Stimulated activated CD4-positive, alpha-beta T cell treated with anti-CD3 and anti-CD28 coated beads, Interleukin-12 subunit alpha, Interleukin-12 subunit beta, amount 100 ng/mL, for 48 hours (primary cell): Measurements from ENCODE around the gene UBE4B.
"Not testable (repeated sequence)": the region's sequence is repeated elsewhere in the genome, so short reads cannot be mapped to it uniquely, and the experiment has no call there.

ENCODE experiments used
- DNase-seq, 3 donors: peaks; one replicate each; pipeline ENCODE4 v3.0.0-alpha.2; 2020; ENCODE audit warnings: low read depth in 2 of 3, low spot score in 1 of 3

UBE4B gene

GRCh38 chr1:10208537-10208936, 175.8 kb downstream of the UBE4B start:
- DNase-seq: no peak

- DNase-seq: no peak
Measured at GRCh38 chr1:10209590-10209904, 176.8 kb downstream of the UBE4B start.

GRCh38 chr1:10209905-10210810, 177.4 kb downstream of the UBE4B start, which contains the start of gene KIF1B:
TSS of gene KIF1B (plus strand) at chr1:10210570. CDS start at chr1:10232329, 21,759 bp downstream.
- peak; percentile 91 to 96 (median 92) for DNase-seq

GRCh38 chr1:10210841-10211804, 178.4 kb downstream of the UBE4B start:
- DNase-seq: no peak

- no peak for DNase-seq
Measured at GRCh38 chr1:10211805-10212410, 179.2 kb downstream of the UBE4B start.

- no peak for DNase-seq
Measured at GRCh38 chr1:10212476-10212875, 179.7 kb downstream of the UBE4B start.

GRCh38 chr1:10213186-10213705, 180.5 kb downstream of the UBE4B start:
- DNase-seq: no peak

GRCh38 chr1:10216090-10216749, 183.5 kb downstream of the UBE4B start:
- DNase-seq: no peak

GRCh38 chr1:10217748-10218441, 185.1 kb downstream of the UBE4B start:
- no peak for DNase-seq

GRCh38 chr1:10220200-10220599, 187.4 kb downstream of the UBE4B start:
- DNase-seq: no peak

- DNase-seq: not testable (repeated sequence)
Measured at GRCh38 chr1:10220657-10221056, 187.9 kb downstream of the UBE4B start.

- no peak for DNase-seq
Measured at GRCh38 chr1:10225573-10225972, 192.8 kb downstream of the UBE4B start.

- DNase-seq: no peak
Measured at GRCh38 chr1:10228528-10228927, 195.8 kb downstream of the UBE4B start.

GRCh38 chr1:10229903-10230302, 197.1 kb downstream of the UBE4B start:
- DNase-seq: no peak
